ENCODE data around the gene PRKD1. TPM values are rescaled to one million over a fixed set of nuclear protein-coding genes. Genes with fewer than 3 reads are reported as not detected.

PRKD1 gene
- total and polyA plus RNA-seq, 10 of the 15 experiments (the other 5 are each of a cell fraction or from before 2014, with no cell fraction given): 0.02 to 0.56 TPM; not detected in 8

- H3K79me2 ChIP-seq (ENCODE audit: control insufficient read depth, insufficient read depth, low read length): no peaks in the 10 kb centered on the region
- in situ Hi-C loops (cut with MboI) (no loop called here), intact Hi-C loops (cut with micrococcal nuclease; ENCODE audit: unreplicated experiment) (no loop called here)
- no peak overlapping the region for H3K4me3 ChIP-seq
- ChIA-PET SMC1A (ENCODE audit: uncharacterized antibody, unreplicated experiment) (no interaction called here), POLR2A (no interaction called here), RAD21 (ENCODE audit: unreplicated experiment) (no interaction called here), CTCF (no interaction called here)
- TF ChIP-seq TARDBP (IDR thresholded peaks at IDR 0.05; ENCODE audit: borderline replicate concordance) (no peak), SMAD1 (IDR thresholded peaks at IDR 0.05; ENCODE audit: low read depth, partially characterized antibody) (no peak), POLR2AphosphoS5 (IDR thresholded peaks at IDR 0.05; ENCODE audit: low read length) (no peak), NFIC (IDR thresholded peaks at IDR 0.05; ENCODE audit: low read depth, low read length) (no peak), EZH2 (IDR thresholded peaks at IDR 0.05; ENCODE audit: borderline replicate concordance, control insufficient read depth, low read depth, low read length) (no peak), CREB1 (IDR thresholded peaks at IDR 0.05; ENCODE audit: low read depth) (no peak), SREBF2 (IDR thresholded peaks at IDR 0.05; ENCODE audit: low read length) (no peak), TCF7 (IDR thresholded peaks at IDR 0.05; ENCODE audit: borderline replicate concordance) (no peak), TCF12 (IDR thresholded peaks at IDR 0.05; ENCODE audit: low read depth, low read length) (no peak), EED (IDR thresholded peaks at IDR 0.05; ENCODE audit: low read depth) (no peak), SIX5 (IDR thresholded peaks at IDR 0.05; ENCODE audit: low read depth, low read length, severe bottlenecking) (no peak), IKZF2 (IDR thresholded peaks at IDR 0.05) (no peak), MAX (IDR thresholded peaks at IDR 0.05; ENCODE audit: low read depth, low read length) (no peak), RFX5 (IDR thresholded peaks at IDR 0.05; ENCODE audit: low read depth, low read length) (no peak), ASH2L (IDR thresholded peaks at IDR 0.05; ENCODE audit: borderline replicate concordance, low read depth) (no peak), NRF1 (conservative IDR thresholded peaks at IDR 0.05; ENCODE audit: low read depth, low read length) (no peak), MYB (IDR thresholded peaks at IDR 0.05; ENCODE audit: borderline replicate concordance, low read depth, low read length) (no peak), MLLT1 (IDR thresholded peaks at IDR 0.05) (no peak)
- H3K27me3 ChIP-seq (replicated peaks in 1 of 2; ENCODE audit: control insufficient read depth in 2 of 2, insufficient read depth in 2 of 2, low read length in 1 of 2): no peaks in the 10 kb centered on the region
- H3K9ac ChIP-seq (ENCODE audit: control insufficient read depth, insufficient read depth, low read length): no peak overlapping the region
- no TSS peak for BruUV-seq (replicated peaks)
- H2AFZ ChIP-seq (ENCODE audit: control insufficient read depth, low read depth, low read length): no peak overlapping the region
- H3K36me3 ChIP-seq (ENCODE audit: control insufficient read depth in 2 of 2, insufficient read depth in 2 of 2, low read length in 1 of 2): no peaks in the 10 kb centered on the region
- H3K27ac ChIP-seq (ENCODE audit: control insufficient read depth, insufficient read depth): no peak overlapping the region
- ATAC-seq: no peak
- H4K20me1 ChIP-seq (ENCODE audit: control insufficient read depth, insufficient read depth): no peaks in the 10 kb centered on the region
- no peaks in the 10 kb centered on the region for H3K4me1 ChIP-seq (ENCODE audit: control insufficient read depth, insufficient read depth, low read length)
- no peak overlapping the region for H3K4me2 ChIP-seq (ENCODE audit: control insufficient read depth, insufficient read depth)
- no peak for DNase-seq (ENCODE audit: low read depth, low spot score)
- H3K9me3 ChIP-seq (replicated peaks; ENCODE audit: control insufficient read depth, insufficient read depth, low read length): no peaks in the 10 kb centered on the region
- WGBS (ENCODE audit: insufficient coverage, insufficient replicate concordance, low lambda C conversion rate, missing lambda C conversion rate): 0% methylated on average over 1 of the region's 1 CpG
- FAIRE-seq: no peak
Observed at GRCh38 chr14:29668201-29668600, 259.4 kb downstream of the PRKD1 start.
